Suprapubic skin (tissue), 4 donors: ENCODE results near the gene NRCAM.

Source experiments
- POLR2A ChIP-seq, 2 donors: fragments of 450-650 bp; IDR thresholded peaks; one replicate each; pipeline ENCODE4 v1.6.1; 2017; ENCODE audit warnings: antibody characterized with exemption in 2 of 2, mild to moderate bottlenecking in 2 of 2, moderate library complexity in 2 of 2
- POLR2AphosphoS5 ChIP-seq, 3 donors: sonication (generic); formaldehyde crosslinking; IDR thresholded peaks; one replicate each; pipeline ENCODE4 v1.6.1; 2017; ENCODE audit warnings: antibody characterized with exemption in 3 of 3
- TF ChIP-seq, protein P1 (sequence below), 2 donors: fragments of 200-600 bp in 1 of 2; fragments of 450-650 bp in 1 of 2; sonication (generic) in 1 of 2; IDR thresholded peaks; one replicate each; pipeline ENCODE4 v1.5.1; 2016 to 2019; ENCODE audit warnings: antibody characterized with exemption in 2 of 2, mild to moderate bottlenecking in 1 of 2, moderate library complexity in 1 of 2

DNA sequence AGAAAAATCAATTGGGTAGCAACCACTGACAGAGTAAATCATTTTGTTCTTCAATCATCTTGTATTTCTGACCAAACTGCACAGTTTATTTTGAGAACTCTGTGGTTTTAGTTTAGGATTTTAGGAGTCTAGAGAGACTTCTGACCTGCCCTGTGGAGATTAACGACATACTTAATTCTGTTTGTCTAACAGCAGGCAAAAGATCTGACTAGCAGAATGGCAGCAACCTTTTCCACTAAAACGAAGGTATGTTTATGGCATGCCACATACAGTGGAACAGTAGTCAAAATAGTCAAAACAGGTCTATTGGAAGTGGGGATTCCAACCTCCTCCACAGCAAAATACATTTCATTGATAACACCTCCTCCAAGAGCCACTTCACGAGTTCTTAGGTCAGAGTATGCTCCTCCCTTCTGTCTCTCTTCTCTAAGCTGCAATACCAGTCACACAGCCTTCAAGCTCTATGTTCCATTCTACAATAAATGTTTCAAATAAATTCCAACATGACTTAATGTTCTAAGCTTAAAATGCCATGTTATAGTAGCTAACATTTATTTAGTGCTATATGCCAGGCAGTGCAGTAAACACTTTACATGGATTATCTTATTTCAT is 34.4 kb downstream of the NRCAM start:
- TF ChIP-seq POLR2A (IDR thresholded peaks at IDR 0.05) (no peak), POLR2AphosphoS5 (IDR thresholded peaks at IDR 0.05) (no peak)
- TF ChIP-seq, protein P1, sequence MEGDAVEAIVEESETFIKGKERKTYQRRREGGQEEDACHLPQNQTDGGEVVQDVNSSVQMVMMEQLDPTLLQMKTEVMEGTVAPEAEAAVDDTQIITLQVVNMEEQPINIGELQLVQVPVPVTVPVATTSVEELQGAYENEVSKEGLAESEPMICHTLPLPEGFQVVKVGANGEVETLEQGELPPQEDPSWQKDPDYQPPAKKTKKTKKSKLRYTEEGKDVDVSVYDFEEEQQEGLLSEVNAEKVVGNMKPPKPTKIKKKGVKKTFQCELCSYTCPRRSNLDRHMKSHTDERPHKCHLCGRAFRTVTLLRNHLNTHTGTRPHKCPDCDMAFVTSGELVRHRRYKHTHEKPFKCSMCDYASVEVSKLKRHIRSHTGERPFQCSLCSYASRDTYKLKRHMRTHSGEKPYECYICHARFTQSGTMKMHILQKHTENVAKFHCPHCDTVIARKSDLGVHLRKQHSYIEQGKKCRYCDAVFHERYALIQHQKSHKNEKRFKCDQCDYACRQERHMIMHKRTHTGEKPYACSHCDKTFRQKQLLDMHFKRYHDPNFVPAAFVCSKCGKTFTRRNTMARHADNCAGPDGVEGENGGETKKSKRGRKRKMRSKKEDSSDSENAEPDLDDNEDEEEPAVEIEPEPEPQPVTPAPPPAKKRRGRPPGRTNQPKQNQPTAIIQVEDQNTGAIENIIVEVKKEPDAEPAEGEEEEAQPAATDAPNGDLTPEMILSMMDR (IDR thresholded peaks at IDR 0.05): no peak
